Measurements from ENCODE around the gene LKAAEAR1. TPM values are rescaled to one million over a fixed set of nuclear protein-coding genes. Genes with fewer than 3 reads are reported as not detected.
A peak's percentile ranks its signal among the peaks of the same experiment; 100 is the strongest.

The LKAAEAR1 gene
- total and polyA plus RNA-seq, 2 of the 13 experiments (the other 11 are each of a cell fraction or from before 2014, with no cell fraction given), result not detected

DNA sequence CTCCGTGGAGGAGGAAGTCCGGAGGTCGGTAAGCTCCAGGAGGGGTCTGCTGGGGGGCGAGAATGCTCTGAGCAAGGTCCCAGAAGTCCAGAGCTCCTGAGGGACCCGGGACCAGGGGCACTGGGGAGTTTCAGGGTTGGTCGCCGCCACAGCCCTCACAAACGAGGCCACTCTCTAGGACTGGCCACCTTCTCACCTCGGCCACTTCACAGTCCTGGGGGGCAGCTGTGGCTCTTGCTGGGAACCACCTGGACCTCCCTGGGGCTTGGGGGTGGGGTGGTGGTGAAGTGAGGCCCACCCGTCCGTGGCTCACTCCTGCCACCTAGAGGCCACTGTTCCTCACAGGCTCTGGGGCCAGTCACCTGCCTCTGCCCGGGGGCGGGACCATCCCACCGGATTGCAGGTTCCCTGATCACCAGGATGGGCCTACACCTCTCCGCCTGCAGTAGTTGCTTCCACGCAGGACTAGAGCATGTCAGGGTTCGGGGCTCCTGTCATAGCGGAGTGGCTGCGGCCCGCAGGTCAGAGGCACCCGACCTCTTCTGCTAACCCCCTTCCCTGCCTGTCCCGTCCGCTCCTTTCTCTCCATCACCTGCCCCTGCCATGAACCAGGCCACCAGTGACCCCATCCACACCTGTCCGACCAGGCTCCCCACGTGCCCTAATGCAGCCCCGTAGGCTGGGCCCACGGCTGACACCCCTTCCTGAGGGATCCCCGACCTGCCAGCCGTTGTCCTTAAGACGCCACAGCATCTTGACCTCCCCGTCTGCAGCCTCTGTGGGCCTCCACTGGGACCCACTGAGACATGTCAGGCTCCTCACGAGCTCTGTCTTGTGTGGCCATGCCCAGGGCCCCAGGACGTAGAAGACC is 26.3 kb downstream of the LKAAEAR1 start (continued):
- TF ChIP-seq, protein P1, sequence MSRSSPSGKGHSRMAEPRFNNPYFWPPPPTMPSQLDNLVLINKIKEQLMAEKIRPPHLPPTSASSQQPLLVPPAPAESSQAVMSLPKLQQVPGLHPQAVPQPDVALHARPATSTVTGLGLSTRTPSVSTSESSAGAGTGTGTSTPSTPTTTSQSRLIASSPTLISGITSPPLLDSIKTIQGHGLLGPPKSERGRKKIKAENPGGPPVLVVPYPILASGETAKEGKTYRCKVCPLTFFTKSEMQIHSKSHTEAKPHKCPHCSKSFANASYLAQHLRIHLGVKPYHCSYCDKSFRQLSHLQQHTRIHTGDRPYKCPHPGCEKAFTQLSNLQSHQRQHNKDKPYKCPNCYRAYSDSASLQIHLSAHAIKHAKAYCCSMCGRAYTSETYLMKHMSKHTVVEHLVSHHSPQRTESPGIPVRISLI (CRISPR knock-in tag; IDR thresholded peaks at IDR 0.05; ENCODE audit: borderline replicate concordance), result 0 out of 2 replicates have a peak, but pooled peaks have one; percentile 41
- TF ChIP-seq CHD2 (IDR thresholded peaks at IDR 0.05; ENCODE audit: low read depth, low read length) (peak; percentile 69; the same call in 1 of the 2 replicates), SRSF1 (optimal IDR thresholded peaks at IDR 0.05; ENCODE audit: low read depth, low read length) (peak; percentile 92), SRSF9 (IDR thresholded peaks at IDR 0.05; ENCODE audit: borderline replicate concordance, insufficient read depth, low read depth, low read length, poor library complexity, severe bottlenecking) (no peak), ZFP36L1 (CRISPR knock-in tag; IDR thresholded peaks at IDR 0.05) (no peak), FOXK1 (CRISPR knock-in tag; IDR thresholded peaks at IDR 0.05; ENCODE audit: borderline replicate concordance, low read depth) (peak; percentile 35; the same call in 1 of the 2 replicates), MBNL3 (CRISPR knock-in tag; conservative IDR thresholded peaks at IDR 0.05) (no peak), ETV5 (CRISPR knock-in tag; IDR thresholded peaks at IDR 0.05; ENCODE audit: borderline replicate concordance) (peak; percentile 21), SMARCE1 (IDR thresholded peaks at IDR 0.05; ENCODE audit: borderline replicate concordance) (0 out of 2 replicates have a peak, but pooled peaks have one; percentile 36), SALL1 (CRISPR knock-in tag; IDR thresholded peaks at IDR 0.05) (peak; percentile 36; the same call in 1 of the 2 replicates), TARDBP (CRISPR knock-in tag; IDR thresholded peaks at IDR 0.05) (no peak), ZNF713 (CRISPR knock-in tag; IDR thresholded peaks at IDR 0.05) (peak; percentile 88; the same call in 1 of the 2 replicates)
- TF ChIP-seq, protein P2, sequence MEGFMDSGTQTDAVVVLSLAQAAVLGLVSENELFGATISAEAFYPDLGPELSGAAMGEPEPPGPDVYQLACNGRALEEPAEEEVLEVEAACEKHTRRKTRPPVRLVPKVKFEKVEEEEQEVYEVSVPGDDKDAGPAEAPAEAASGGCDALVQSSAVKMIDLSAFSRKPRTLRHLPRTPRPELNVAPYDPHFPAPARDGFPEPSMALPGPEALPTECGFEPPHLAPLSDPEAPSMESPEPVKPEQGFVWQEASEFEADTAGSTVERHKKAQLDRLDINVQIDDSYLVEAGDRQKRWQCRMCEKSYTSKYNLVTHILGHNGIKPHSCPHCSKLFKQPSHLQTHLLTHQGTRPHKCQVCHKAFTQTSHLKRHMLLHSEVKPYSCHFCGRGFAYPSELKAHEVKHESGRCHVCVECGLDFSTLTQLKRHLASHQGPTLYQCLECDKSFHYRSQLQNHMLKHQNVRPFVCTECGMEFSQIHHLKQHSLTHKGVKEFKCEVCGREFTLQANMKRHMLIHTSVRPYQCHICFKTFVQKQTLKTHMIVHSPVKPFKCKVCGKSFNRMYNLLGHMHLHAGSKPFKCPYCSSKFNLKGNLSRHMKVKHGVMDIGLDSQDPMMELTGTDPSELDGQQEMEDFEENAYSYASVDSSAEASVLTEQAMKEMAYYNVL (CRISPR knock-in tag; IDR thresholded peaks at IDR 0.05; ENCODE audit: borderline replicate concordance), result peak; percentile 62; the same call in 1 of the 2 replicates
- TF ChIP-seq, protein P3, sequence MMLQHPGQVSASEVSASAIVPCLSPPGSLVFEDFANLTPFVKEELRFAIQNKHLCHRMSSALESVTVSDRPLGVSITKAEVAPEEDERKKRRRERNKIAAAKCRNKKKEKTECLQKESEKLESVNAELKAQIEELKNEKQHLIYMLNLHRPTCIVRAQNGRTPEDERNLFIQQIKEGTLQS (CRISPR knock-in tag; IDR thresholded peaks at IDR 0.05), result peak; percentile 2; the same call in 1 of the 2 replicates
- TF ChIP-seq, protein P4, sequence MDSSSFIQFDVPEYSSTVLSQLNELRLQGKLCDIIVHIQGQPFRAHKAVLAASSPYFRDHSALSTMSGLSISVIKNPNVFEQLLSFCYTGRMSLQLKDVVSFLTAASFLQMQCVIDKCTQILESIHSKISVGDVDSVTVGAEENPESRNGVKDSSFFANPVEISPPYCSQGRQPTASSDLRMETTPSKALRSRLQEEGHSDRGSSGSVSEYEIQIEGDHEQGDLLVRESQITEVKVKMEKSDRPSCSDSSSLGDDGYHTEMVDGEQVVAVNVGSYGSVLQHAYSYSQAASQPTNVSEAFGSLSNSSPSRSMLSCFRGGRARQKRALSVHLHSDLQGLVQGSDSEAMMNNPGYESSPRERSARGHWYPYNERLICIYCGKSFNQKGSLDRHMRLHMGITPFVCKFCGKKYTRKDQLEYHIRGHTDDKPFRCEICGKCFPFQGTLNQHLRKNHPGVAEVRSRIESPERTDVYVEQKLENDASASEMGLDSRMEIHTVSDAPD (CRISPR knock-in tag; IDR thresholded peaks at IDR 0.05), result no peak
- TF ChIP-seq, protein P5, sequence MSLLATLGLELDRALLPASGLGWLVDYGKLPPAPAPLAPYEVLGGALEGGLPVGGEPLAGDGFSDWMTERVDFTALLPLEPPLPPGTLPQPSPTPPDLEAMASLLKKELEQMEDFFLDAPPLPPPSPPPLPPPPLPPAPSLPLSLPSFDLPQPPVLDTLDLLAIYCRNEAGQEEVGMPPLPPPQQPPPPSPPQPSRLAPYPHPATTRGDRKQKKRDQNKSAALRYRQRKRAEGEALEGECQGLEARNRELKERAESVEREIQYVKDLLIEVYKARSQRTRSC (CRISPR knock-in tag; IDR thresholded peaks at IDR 0.05; ENCODE audit: low read depth), result 0 out of 2 replicates have a peak, but pooled peaks have one; percentile 87

Measured in HepG2 (cell line).